ENCODE data around the gene CITED4. TPM values are rescaled to one million over a fixed set of nuclear protein-coding genes. Genes with fewer than 3 reads are reported as not detected.

The CITED4 gene
- total and polyA plus RNA-seq, 12 donors = 3.5 to 68.5 (median 36.0) TPM

DNA sequence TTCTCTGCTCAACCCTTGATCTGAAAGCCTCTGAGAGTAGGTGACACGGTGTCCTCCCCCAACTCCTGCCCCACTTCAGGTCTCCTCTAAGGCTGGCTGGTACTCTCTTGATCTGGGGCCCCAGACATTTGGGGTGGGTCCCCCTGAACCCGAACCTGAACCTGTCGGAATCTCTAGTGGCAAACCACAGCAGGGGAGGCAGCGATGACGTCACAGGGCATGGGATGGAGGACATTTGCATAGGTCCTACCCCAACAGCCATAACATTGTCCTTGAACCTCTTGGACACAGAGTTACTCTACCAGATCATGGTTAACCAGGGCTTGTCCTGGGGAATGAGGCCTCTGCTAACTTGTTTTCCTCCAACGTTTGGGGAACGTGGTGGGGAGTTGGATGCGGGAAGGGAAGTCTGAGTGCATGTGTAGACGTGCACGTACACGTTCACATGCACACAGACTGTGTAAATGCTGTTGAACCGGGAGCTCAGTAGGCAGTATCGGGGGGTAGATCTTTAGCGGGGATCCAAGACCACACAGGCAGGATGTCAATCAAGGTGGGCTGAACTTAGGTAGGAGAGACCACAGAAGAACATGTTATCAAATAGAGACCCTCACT, 32.4 kb downstream of the CITED4 start:
- Histone ChIP-seq H3K9me3 (replicated peaks in 1 of 3) (no peaks in the 10 kb centered on the region), H3K4me3 (no peak overlapping the region), H3K27me3 (no peaks in the 10 kb centered on the region), H3K27ac (no peak overlapping the region), H3K4me1 (replicated peaks in 1 of 2) (no peaks in the 10 kb centered on the region), H3K36me3 (replicated peaks in 1 of 2) (no peaks in the 10 kb centered on the region)
- intact Hi-C loops (cut with DNase I) = no loop called here
- 83 to 90% (median 86%) methylated on average over 12 to 14 of the region's 14 CpGs for WGBS, 4 donors
- TF ChIP-seq, protein P1, sequence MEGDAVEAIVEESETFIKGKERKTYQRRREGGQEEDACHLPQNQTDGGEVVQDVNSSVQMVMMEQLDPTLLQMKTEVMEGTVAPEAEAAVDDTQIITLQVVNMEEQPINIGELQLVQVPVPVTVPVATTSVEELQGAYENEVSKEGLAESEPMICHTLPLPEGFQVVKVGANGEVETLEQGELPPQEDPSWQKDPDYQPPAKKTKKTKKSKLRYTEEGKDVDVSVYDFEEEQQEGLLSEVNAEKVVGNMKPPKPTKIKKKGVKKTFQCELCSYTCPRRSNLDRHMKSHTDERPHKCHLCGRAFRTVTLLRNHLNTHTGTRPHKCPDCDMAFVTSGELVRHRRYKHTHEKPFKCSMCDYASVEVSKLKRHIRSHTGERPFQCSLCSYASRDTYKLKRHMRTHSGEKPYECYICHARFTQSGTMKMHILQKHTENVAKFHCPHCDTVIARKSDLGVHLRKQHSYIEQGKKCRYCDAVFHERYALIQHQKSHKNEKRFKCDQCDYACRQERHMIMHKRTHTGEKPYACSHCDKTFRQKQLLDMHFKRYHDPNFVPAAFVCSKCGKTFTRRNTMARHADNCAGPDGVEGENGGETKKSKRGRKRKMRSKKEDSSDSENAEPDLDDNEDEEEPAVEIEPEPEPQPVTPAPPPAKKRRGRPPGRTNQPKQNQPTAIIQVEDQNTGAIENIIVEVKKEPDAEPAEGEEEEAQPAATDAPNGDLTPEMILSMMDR (IDR thresholded peaks at IDR 0.05) = no peak
- no peak for TF ChIP-seq POLR2A (IDR thresholded peaks at IDR 0.05)
- no peak for DNase-seq

DNA sequence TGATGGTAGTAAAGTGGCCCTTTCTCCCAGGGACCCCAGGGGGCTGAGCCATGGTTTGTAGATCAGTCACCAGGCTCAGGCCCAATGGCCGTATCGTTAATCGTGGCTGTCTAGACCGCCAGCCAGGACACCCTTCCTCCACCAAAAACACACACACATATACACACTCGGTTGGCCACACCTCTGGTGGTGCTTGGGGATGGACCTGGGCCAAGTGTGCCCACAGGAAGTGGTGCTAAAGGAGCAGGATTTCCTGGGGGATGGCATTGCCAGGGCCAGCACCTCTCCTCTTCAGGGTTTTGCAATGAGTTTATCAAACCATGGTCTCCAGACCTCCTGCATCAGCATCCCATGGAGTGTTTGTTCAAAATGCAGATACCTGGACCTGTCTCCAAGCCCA, 36.2 kb downstream of the CITED4 start:
- no peak for TF ChIP-seq POLR2A (IDR thresholded peaks at IDR 0.05)
- TF ChIP-seq, protein P1 (IDR thresholded peaks at IDR 0.05) = no peak
- H3K27me3 ChIP-seq = no peaks in the 10 kb centered on the region
- no peaks in the 10 kb centered on the region for H3K9me3 ChIP-seq (replicated peaks in 1 of 3)
- no peaks in the 10 kb centered on the region for H3K4me1 ChIP-seq (replicated peaks in 1 of 2)
- WGBS, 4 donors = 40 to 55% (median 49%) methylated on average over 5 of the region's 5 CpGs
- H3K36me3 ChIP-seq (replicated peaks in 1 of 2) = no peaks in the 10 kb centered on the region
- DNase-seq = no peak
- intact Hi-C loops (cut with DNase I) = no loop called here
- H3K4me3 ChIP-seq = no peak overlapping the region
- no peak overlapping the region for H3K27ac ChIP-seq

DNA sequence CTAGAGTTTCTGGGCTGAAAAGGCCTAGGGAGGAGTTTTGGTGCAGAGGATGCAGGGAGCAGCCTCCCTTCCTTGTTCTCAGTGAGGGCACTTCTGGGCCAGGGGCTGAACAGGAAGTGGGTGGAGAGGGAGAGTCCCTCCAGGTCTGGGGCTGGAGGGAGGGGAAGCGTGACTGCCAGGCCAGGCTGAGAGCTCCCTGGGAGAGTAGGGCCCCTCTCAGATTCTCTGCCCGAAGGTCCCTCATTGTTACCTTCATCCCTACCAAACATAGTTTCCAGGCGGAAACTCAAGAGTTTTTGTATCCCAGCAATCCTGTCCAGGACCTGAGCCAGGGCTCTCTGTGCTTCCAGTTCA, 36.8 kb downstream of the CITED4 start:
- WGBS, 4 donors = 70 to 100% (median 77%) methylated on average over 2 to 3 of the region's 3 CpGs
- intact Hi-C loops (cut with DNase I) = no loop called here
- no peaks in the 10 kb centered on the region for H3K36me3 ChIP-seq (replicated peaks in 1 of 2)
- no peaks in the 10 kb centered on the region for H3K9me3 ChIP-seq (replicated peaks in 1 of 3)
- no peak overlapping the region for H3K27ac ChIP-seq
- no peaks in the 10 kb centered on the region for H3K27me3 ChIP-seq
- no peaks in the 10 kb centered on the region for H3K4me1 ChIP-seq (replicated peaks in 1 of 2)
- H3K4me3 ChIP-seq = no peak overlapping the region
- no peak for TF ChIP-seq POLR2A (IDR thresholded peaks at IDR 0.05)
- TF ChIP-seq, protein P1 (IDR thresholded peaks at IDR 0.05) = no peak
- no peak for DNase-seq

DNA sequence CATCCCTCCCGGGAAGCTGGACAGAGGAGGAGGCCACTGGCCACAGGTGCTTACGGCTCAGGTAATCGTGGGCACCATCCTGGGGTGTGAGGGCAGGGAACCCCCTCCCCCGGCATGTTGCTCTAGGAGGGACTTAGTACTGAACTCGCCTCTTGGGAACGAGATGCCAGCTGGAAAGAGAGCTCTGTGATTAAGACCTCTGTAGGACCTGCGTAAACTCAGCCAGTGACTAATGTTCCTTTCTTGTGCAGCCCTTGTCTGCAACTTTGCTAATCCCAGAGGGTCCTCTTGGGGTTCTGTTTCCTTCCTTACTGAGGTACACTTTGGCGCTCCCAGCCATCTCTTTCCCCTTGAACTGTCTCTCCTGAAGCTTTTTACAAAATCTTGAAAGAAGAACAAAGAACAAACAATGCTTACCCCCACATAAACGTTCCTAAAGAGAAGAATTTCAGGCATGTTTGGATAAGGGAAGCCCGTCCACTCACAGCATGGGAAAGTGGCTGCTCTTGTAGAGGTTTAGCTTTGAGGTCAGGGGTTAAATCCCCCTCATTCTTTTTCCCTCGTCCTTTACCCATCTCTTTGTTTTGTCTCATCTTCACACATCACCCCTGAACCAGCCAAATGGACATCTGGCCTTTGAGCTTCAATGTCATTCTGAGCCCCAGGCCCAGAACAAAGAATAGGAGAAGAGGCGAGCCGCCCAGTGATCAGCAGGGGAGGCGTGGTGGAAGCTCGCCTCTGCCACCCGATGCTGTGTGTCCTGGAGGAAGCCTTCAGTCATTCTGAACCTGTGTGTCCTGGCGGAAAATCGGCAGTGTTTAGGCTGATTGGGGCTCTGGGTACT, 37.4 kb downstream of the CITED4 start:
- Histone ChIP-seq H3K36me3 (replicated peaks in 1 of 2) (no peaks in the 10 kb centered on the region), H3K27ac (no peak overlapping the region), H3K9me3 (replicated peaks in 1 of 3) (no peaks in the 10 kb centered on the region), H3K27me3 (no peaks in the 10 kb centered on the region), H3K4me3 (no peak overlapping the region), H3K4me1 (replicated peaks in 1 of 2) (no peaks in the 10 kb centered on the region)
- intact Hi-C loops (cut with DNase I) = no loop called here
- WGBS, 4 donors = 72 to 83% (median 81%) methylated on average over 17 to 18 of the region's 18 CpGs
- TF ChIP-seq, protein P1 (IDR thresholded peaks at IDR 0.05) = no peak
- no peak for TF ChIP-seq POLR2A (IDR thresholded peaks at IDR 0.05)
- no peak for DNase-seq
